ENCODE data around the gene TUBA1C.

DNA sequence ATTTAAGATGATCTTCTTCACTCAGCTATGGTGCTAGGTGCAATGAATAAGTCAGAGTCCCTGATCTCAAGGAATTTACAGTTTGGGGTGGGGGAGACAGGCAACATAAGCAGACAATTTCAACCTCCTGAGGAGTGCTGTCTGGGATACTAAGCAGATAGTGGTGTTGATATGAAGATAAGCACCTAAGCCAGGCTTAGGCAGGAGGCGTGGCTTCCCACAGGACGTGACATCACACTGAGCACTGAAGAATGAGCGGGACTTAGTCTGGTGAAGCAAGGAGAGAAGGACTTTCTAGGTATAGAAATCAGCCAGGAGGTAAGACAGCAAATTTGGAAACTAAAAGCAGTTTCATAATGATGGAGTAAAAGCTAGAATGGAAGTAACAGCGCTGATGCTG is 36.9 kb downstream of the TUBA1C start:
- TF ChIP-seq POLR2A (IDR thresholded peaks at IDR 0.05): no peak
- TF ChIP-seq, protein P1, sequence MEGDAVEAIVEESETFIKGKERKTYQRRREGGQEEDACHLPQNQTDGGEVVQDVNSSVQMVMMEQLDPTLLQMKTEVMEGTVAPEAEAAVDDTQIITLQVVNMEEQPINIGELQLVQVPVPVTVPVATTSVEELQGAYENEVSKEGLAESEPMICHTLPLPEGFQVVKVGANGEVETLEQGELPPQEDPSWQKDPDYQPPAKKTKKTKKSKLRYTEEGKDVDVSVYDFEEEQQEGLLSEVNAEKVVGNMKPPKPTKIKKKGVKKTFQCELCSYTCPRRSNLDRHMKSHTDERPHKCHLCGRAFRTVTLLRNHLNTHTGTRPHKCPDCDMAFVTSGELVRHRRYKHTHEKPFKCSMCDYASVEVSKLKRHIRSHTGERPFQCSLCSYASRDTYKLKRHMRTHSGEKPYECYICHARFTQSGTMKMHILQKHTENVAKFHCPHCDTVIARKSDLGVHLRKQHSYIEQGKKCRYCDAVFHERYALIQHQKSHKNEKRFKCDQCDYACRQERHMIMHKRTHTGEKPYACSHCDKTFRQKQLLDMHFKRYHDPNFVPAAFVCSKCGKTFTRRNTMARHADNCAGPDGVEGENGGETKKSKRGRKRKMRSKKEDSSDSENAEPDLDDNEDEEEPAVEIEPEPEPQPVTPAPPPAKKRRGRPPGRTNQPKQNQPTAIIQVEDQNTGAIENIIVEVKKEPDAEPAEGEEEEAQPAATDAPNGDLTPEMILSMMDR (IDR thresholded peaks at IDR 0.05): no peak
